GM20000 (cell line): ENCODE results near the gene CFB.
A peak's percentile ranks its signal among the peaks of the same experiment; 100 is the strongest.
"Not testable (repeated sequence)": the region's sequence is repeated elsewhere in the genome, so short reads cannot be mapped to it uniquely, and the experiment has no call there.

ENCODE experiments used
- DNase-seq: peaks from one replicate; pipeline ENCODE4 v3.0.0; 2012; ENCODE audit warnings: low spot score
- TF ChIP-seq, protein P1 (sequence below): IDR thresholded peaks from 2 replicates; pipeline ENCODE4 v1.5.1; 2012; ENCODE audit warnings: mild to moderate bottlenecking, control low read depth; ENCODE audit errors: extremely low read depth, missing control alignments

The CFB gene

DNA sequence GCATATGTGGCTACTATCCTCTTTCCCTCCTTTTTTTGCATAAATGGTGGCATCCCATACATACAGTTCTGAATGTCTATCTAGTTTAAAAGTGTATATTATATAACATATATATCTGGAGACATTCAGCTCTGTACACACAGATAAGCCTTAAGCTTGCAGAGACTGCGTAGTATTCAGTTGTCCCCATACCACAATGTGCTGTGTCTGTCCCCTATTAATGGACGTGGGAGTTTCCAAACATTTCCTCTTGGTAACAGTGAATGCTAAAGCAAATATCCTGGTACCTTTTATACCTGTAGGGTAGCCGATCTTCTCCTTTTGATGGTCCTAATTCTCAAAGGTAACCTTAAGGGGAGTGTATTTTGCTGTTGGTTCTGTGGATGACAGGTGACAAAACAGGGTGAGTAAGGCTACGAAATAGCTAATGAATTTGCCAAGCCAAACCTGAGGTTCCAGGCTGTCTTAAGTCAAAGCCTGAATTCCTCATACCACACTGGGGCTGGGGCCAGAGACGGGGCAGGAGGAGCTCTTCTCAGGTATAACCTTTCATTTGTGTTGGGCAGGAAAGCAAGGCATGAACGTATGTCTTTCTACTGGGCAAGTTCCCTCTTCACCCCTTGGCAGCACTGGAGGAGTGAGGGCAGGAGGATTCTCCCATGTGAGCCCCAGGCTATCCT, 26.1 kb upstream of the CFB start:
- TF ChIP-seq, protein P1, sequence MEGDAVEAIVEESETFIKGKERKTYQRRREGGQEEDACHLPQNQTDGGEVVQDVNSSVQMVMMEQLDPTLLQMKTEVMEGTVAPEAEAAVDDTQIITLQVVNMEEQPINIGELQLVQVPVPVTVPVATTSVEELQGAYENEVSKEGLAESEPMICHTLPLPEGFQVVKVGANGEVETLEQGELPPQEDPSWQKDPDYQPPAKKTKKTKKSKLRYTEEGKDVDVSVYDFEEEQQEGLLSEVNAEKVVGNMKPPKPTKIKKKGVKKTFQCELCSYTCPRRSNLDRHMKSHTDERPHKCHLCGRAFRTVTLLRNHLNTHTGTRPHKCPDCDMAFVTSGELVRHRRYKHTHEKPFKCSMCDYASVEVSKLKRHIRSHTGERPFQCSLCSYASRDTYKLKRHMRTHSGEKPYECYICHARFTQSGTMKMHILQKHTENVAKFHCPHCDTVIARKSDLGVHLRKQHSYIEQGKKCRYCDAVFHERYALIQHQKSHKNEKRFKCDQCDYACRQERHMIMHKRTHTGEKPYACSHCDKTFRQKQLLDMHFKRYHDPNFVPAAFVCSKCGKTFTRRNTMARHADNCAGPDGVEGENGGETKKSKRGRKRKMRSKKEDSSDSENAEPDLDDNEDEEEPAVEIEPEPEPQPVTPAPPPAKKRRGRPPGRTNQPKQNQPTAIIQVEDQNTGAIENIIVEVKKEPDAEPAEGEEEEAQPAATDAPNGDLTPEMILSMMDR: no peak
- DNase-seq: no peak

GRCh38 chr6:31920811-31921210, 25.1 kb upstream of the CFB start:
- no peak for DNase-seq
- TF ChIP-seq, protein P1: no peak

GRCh38 chr6:31922942-31923341, 23.0 kb upstream of the CFB start:
- TF ChIP-seq, protein P1: peak; percentile 15
- no peak for DNase-seq

DNA sequence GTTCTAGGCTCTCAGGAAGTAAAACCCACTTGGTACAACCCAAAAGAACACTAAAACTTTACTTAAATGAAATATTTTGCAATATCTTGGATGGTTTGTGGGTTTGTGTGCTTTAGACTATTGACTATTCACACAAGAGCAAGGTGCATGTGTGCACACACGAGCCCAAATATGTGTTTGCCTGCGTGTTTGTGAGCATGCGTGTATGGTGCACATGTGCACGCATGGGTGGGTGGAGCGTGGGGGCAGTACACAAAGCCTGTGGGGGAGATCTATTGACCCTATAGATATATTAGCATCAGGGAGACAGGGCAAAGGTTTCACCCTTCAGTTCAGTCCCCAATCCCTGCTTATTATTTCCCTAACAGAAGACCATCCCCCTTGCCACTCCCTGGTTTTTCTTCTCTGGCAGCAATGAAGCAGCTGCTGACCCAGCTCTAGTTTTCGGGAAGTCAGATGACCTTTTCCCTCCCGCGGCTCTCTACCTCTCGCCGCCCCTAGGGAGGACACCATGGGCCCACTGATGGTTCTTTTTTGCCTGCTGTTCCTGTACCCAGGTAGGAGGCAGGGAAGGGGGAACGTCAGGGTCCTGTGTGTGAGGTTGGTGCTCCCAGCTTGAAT, 18.5 kb upstream of the CFB start, which contains the start of gene C2:
TSS of gene C2 (plus strand) at position 476 of the 621 bp plus-strand sequence. CDS start at position 512, 36 bp downstream.
- DNase-seq: no peak
- TF ChIP-seq, protein P1: no peak

DNA sequence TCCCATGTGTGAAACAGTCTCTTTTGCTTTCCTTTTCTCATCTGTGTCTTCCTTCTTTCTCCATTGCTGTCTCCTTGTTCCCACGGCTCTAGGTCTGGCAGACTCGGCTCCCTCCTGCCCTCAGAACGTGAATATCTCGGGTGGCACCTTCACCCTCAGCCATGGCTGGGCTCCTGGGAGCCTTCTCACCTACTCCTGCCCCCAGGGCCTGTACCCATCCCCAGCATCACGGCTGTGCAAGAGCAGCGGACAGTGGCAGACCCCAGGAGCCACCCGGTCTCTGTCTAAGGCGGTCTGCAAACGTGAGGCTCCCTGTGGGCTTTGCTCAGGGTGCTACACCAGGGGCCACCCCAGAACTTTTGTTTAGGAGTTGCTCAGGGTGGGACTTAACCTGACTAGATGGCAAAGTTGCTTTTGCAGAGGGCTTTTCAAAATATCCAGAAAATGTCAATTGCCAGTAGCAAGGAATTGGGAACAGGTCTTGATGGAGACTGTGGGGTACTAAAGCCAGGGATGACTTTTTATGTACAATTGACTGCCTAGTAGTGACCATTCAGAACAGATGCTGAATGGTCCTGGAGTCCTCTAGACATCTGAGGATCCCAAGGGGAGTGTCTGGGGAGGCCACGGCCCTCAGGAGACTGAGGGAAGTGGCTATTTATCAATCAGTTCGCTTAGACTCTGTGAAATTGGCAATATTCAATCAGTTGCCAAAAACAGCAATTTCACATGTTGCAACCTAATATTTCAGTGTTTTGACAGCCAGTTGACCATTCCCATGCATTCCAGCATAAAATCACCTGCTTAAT, 17.8 kb upstream of the CFB start:
- TF ChIP-seq, protein P1: no peak
- no peak for DNase-seq

DNA sequence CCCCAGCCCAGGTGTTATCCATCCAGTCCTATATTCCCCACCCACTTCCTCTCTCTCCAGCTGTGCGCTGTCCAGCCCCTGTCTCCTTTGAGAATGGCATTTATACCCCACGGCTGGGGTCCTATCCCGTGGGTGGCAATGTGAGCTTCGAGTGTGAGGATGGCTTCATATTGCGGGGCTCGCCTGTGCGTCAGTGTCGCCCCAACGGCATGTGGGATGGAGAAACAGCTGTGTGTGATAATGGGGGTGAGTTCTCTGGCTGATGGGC, 17.3 kb upstream of the CFB start:
- DNase-seq: no peak
- TF ChIP-seq, protein P1: no peak

- DNase-seq: no peak
- TF ChIP-seq, protein P1: no peak
Measured at GRCh38 chr6:31930962-31931361, 14.9 kb upstream of the CFB start.

DNA sequence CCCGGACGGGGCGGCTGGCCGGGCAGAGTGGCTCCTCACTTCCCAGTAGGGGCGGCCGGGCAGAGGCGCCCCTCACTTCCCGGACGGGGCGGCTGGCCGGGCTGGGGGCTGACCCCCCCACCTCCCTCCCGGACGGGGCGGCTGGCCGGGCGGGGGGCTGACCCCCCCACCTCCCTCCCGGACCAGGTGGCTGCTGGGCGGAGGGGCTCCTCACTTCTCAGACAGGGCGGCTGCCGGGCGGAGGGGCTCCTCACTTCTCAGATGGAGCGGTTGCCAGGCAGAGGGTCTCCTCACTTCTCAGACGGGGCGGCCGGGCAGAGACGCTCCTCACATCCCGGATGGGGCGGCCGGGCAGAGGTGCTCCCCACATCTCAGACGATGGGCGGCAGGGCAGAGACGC, 13.8 kb upstream of the CFB start:
- DNase-seq: not testable (repeated sequence)
